NOMO-1 treated with dmso at 0.1 percent for 144 hours (cell line): Measurements from ENCODE around the gene MCHR1.
"Not testable (repeated sequence)": the region's sequence is repeated elsewhere in the genome, so short reads cannot be mapped to it uniquely, and the experiment has no call there.

ENCODE experiments used
- DNase-seq: peaks from one replicate; lab custom pipeline; 2025; ENCODE audit not compliant: unreplicated experiment; lab: John Stamatoyannopoulos, UW

The MCHR1 gene

GRCh38 chr22:40687706-40688105, 8.4 kb downstream of the MCHR1 start:
- DNase-seq, result no peak

GRCh38 chr22:40690370-40690769, 11.1 kb downstream of the MCHR1 start:
- no peak for DNase-seq

- no peak for DNase-seq
Measured at GRCh38 chr22:40691532-40691931, 12.2 kb downstream of the MCHR1 start.

GRCh38 chr22:40694411-40694810, 15.1 kb downstream of the MCHR1 start:
- DNase-seq, result no peak

GRCh38 chr22:40701274-40701673, 22.0 kb downstream of the MCHR1 start:
- DNase-seq, result no peak

- no peak for DNase-seq
Measured at GRCh38 chr22:40703174-40703573, 23.9 kb downstream of the MCHR1 start.

GRCh38 chr22:40703736-40704135, 24.5 kb downstream of the MCHR1 start:
- DNase-seq, result no peak

GRCh38 chr22:40705918-40706682, 26.8 kb downstream of the MCHR1 start:
- no peak for DNase-seq

GRCh38 chr22:40707154-40707553, 27.9 kb downstream of the MCHR1 start:
- DNase-seq, result no peak

- no peak for DNase-seq
Measured at GRCh38 chr22:40708177-40708576, 28.9 kb downstream of the MCHR1 start.

GRCh38 chr22:40709752-40710413, 30.6 kb downstream of the MCHR1 start:
- no peak for DNase-seq

- no peak for DNase-seq
Measured at GRCh38 chr22:40712311-40712710, 33.0 kb downstream of the MCHR1 start.

GRCh38 chr22:40714499-40715337, 35.4 kb downstream of the MCHR1 start:
- DNase-seq, result no peak

GRCh38 chr22:40716116-40716515, 36.8 kb downstream of the MCHR1 start:
- no peak for DNase-seq

- DNase-seq, result not testable (repeated sequence)
Measured at GRCh38 chr22:40717657-40718056, 38.4 kb downstream of the MCHR1 start.

GRCh38 chr22:40718250-40719204, 39.2 kb downstream of the MCHR1 start:
- no peak for DNase-seq

GRCh38 chr22:40719599-40719998, 40.3 kb downstream of the MCHR1 start:
- DNase-seq, result no peak

- not testable (repeated sequence) for DNase-seq
Measured at GRCh38 chr22:40720156-40720537, 40.9 kb downstream of the MCHR1 start.

GRCh38 chr22:40720538-40721256, 41.4 kb downstream of the MCHR1 start:
- DNase-seq, result no peak

GRCh38 chr22:40721266-40721665, 42.0 kb downstream of the MCHR1 start:
- DNase-seq, result no peak
